ENCODE data around the gene DCLRE1B.

The DCLRE1B gene

GRCh38 chr1:113928187-113928930 lies 23.2 kb downstream of the DCLRE1B start:
- no peak for DNase-seq

- DNase-seq: peak; percentile 88
Observed at GRCh38 chr1:113928941-113929749, 24.0 kb downstream of the DCLRE1B start, which contains the start of gene HIPK1. Gene HIPK1, plus strand, starts transcription at chr1:113929324.

- no peak for DNase-seq
Observed at GRCh38 chr1:113929750-113930498, 24.8 kb downstream of the DCLRE1B start.

GRCh38 chr1:113930499-113931161 lies 25.5 kb downstream of the DCLRE1B start:
- no peak for DNase-seq

GRCh38 chr1:113931451-113931851 lies 26.3 kb downstream of the DCLRE1B start:
- DNase-seq: no peak

GRCh38 chr1:113934006-113934405 lies 28.9 kb downstream of the DCLRE1B start:
- DNase-seq: no peak

GRCh38 chr1:113934511-113935055 lies 29.5 kb downstream of the DCLRE1B start:
- no peak for DNase-seq

- DNase-seq: no peak
Observed at GRCh38 chr1:113935176-113935575, 30.1 kb downstream of the DCLRE1B start.

- DNase-seq: no peak
Observed at GRCh38 chr1:113935970-113936369, 30.8 kb downstream of the DCLRE1B start.

GRCh38 chr1:113937146-113937545 lies 32.0 kb downstream of the DCLRE1B start:
- no peak for DNase-seq

GRCh38 chr1:113938192-113938591 lies 33.1 kb downstream of the DCLRE1B start:
- no peak for DNase-seq

- no peak for DNase-seq
Observed at GRCh38 chr1:113940365-113941244, 35.5 kb downstream of the DCLRE1B start.

- no peak for DNase-seq
Observed at GRCh38 chr1:113941245-113941559, 36.1 kb downstream of the DCLRE1B start.

GRCh38 chr1:113942527-113942926 lies 37.4 kb downstream of the DCLRE1B start:
- no peak for DNase-seq

- DNase-seq: no peak
Observed at GRCh38 chr1:113943028-113943811, 38.1 kb downstream of the DCLRE1B start.

- no peak for DNase-seq
Observed at GRCh38 chr1:113945329-113945728, 40.2 kb downstream of the DCLRE1B start.

GRCh38 chr1:113946112-113946511 lies 41.0 kb downstream of the DCLRE1B start:
- no peak for DNase-seq

GRCh38 chr1:113946678-113947387 lies 41.7 kb downstream of the DCLRE1B start:
- no peak for DNase-seq

- DNase-seq: no peak
Observed at GRCh38 chr1:113947388-113948107, 42.4 kb downstream of the DCLRE1B start.

All from KG1 (cell line).